Measurements from ENCODE around the gene PEX6. TPM values are rescaled to one million over a fixed set of nuclear protein-coding genes. Genes with fewer than 3 reads are reported as not detected.
A peak's percentile ranks its signal among the peaks of the same experiment; 100 is the strongest.

PEX6 gene
- total and polyA plus RNA-seq, 2 of the 13 experiments (the other 11 are each of a cell fraction or from before 2014, with no cell fraction given), result 5.1 to 6.7 TPM

DNA sequence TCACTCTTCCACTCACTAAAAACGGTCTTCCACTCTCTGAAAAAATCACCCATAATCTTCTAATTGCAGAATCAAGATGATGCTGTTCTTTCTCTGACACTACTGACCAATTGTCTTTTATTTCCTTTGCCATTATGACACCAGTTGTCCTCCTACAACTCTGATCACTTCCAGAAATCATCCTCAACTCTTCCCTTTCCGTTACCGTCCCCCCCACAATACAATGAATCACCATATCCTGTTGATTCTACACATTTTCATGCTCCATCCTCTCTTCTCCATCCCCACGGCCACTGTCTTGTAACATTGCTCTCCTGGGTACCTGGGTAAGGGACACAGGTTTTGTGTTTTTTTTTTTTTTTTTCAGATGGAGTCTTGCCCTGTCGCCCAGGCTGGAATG lies 2.9 kb upstream of the PEX6 start:
- in situ Hi-C loops (cut with HindIII; ENCODE audit: extremely low pct_ligation_motif_present, low pct_unique_long_range_greater_than_20kb), result no loop called here
- 65% methylated on average over 5 of the region's 5 CpGs for WGBS (ENCODE audit: low lambda C conversion rate)
- FAIRE-seq (no peak), ATAC-seq (no peak), DNase-seq (ENCODE audit: low spot score) (no peak)
- H3K4me3 ChIP-seq (replicated peaks in 1 of 3; ENCODE audit: insufficient read depth in 1 of 3, low read depth in 2 of 3, low read length in 3 of 3), result no peak overlapping the region
- no peak overlapping the region for H3K27ac ChIP-seq (ENCODE audit: extremely low read length, insufficient read depth, low read length)
- H3K36me3 ChIP-seq (replicated peaks in 1 of 2; ENCODE audit: control insufficient read depth in 1 of 2, insufficient read depth in 2 of 2, low read length in 2 of 2), result no peaks in the 10 kb centered on the region
- peaks cover 27% of the 10 kb centered on the region for H3K79me2 ChIP-seq (ENCODE audit: insufficient read depth, low read length)
- TF ChIP-seq, protein P1, sequence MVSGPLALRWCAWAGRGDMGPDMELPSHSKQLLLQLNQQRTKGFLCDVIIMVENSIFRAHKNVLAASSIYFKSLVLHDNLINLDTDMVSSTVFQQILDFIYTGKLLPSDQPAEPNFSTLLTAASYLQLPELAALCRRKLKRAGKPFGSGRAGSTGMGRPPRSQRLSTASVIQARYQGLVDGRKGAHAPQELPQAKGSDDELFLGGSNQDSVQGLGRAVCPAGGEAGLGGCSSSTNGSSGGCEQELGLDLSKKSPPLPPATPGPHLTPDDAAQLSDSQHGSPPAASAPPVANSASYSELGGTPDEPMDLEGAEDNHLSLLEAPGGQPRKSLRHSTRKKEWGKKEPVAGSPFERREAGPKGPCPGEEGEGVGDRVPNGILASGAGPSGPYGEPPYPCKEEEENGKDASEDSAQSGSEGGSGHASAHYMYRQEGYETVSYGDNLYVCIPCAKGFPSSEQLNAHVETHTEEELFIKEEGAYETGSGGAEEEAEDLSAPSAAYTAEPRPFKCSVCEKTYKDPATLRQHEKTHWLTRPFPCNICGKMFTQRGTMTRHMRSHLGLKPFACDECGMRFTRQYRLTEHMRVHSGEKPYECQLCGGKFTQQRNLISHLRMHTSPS (CRISPR knock-in tag; IDR thresholded peaks at IDR 0.05; ENCODE audit: low read depth), result no peak
- TF ChIP-seq ZBTB20 (CRISPR knock-in tag; IDR thresholded peaks at IDR 0.05; ENCODE audit: borderline replicate concordance, low read depth) (no peak), PITX1 (CRISPR knock-in tag; IDR thresholded peaks at IDR 0.05) (no peak), ZNF777 (CRISPR knock-in tag; IDR thresholded peaks at IDR 0.05) (no peak), SIX1 (CRISPR knock-in tag; IDR thresholded peaks at IDR 0.05; ENCODE audit: borderline replicate concordance) (no peak), ZNF143 (CRISPR knock-in tag; IDR thresholded peaks at IDR 0.05) (no peak)
- CTCF ChIA-PET (ENCODE audit: low intra/inter-chr PET ratio, low total read pairs), result no interaction called here
- peak overlapping the region; percentile 43 for H2AFZ ChIP-seq (ENCODE audit: low read length)
- no peaks in the 10 kb centered on the region; a peak in 1 of 5 replicates for H3K27me3 ChIP-seq (ENCODE audit: control insufficient read depth in 1 of 2, insufficient read depth in 2 of 2, low read length in 2 of 2)
- no TSS peak for BruUV-seq (replicated peaks)
- peak overlapping the region; percentile 32; the same call in 1 of the 2 replicates for H3K4me2 ChIP-seq (ENCODE audit: low read depth, low read length)
- POLR2A ChIA-PET, result no interaction called here
- H3K9ac ChIP-seq (ENCODE audit: insufficient read depth, low read depth, low read length), result no peak overlapping the region
- peaks cover 56% of the 10 kb centered on the region for H3K4me1 ChIP-seq (ENCODE audit: insufficient read depth, low read length)
- intact Hi-C loops (cut with micrococcal nuclease; ENCODE audit: unreplicated experiment), result no loop called here
- no peaks in the 10 kb centered on the region for H3K9me3 ChIP-seq (ENCODE audit: low read length)
- no peaks in the 10 kb centered on the region for H4K20me1 ChIP-seq (ENCODE audit: insufficient read depth, low read length)

Measured in HepG2 (cell line).